Esophagus squamous epithelium (tissue), 5 donors: ENCODE results near the gene MTHFD2L. TPM values are rescaled to one million over a fixed set of nuclear protein-coding genes. Genes with fewer than 3 reads are reported as not detected.

Experiments used
- DNase-seq: peaks from one replicate; lab custom pipeline; 2025; lab: John Stamatoyannopoulos, UW
- H3K27ac ChIP-seq, 4 donors: fragments of 200-600 bp; sonication (generic); one replicate each; pipeline ENCODE4 v1.5.1; 2016 to 2019; ENCODE audit warnings: mild to moderate bottlenecking in 1 of 4
- H3K27me3 ChIP-seq, 4 donors: fragments of 200-600 bp; sonication (generic); 1 replicate in 3 of 4; 2 replicates in 1 of 4; pipeline versions ENCODE4 v1.5.1 to v1.6.0; 2017 to 2021; ENCODE audit warnings: antibody characterized with exemption in 1 of 4
- H3K36me3 ChIP-seq, 3 donors: fragments of 200-600 bp; sonication (generic); one replicate each; pipeline ENCODE4 v1.5.1; 2016 to 2019
- H3K4me1 ChIP-seq, 3 donors: fragments of 200-600 bp; sonication (generic); one replicate each; pipeline ENCODE4 v1.5.1; 2017 to 2019
- H3K4me3 ChIP-seq, 4 donors: fragments of 200-600 bp; sonication (generic); 1 replicate in 3 of 4; 2 replicates in 1 of 4; pipeline ENCODE4 v1.5.1; 2016 to 2019; ENCODE audit warnings: mild to moderate bottlenecking in 2 of 4, moderate library complexity in 1 of 4
- H3K9me3 ChIP-seq, 3 donors: fragments of 200-600 bp; sonication (generic); one replicate each; pipeline ENCODE4 v1.5.1; 2016 to 2019
- POLR2A ChIP-seq, 4 donors: fragments of 450-650 bp; IDR thresholded peaks; one replicate each; pipeline ENCODE4 v1.6.1; 2017; ENCODE audit warnings: antibody characterized with exemption in 4 of 4, mild to moderate bottlenecking in 4 of 4, moderate library complexity in 3 of 4
- WGBS, 2 donors: methylation state at CpG; one replicate each; pipeline ENCODE4 v1.1.5; 2018; 5-methylcytosine and 5-hydroxymethylcytosine counted together
- intact Hi-C: fragments of 100-400 bp; cut with DNase I; formaldehyde crosslinking; loops from one replicate; pipeline ENCODE4 v1.15.0; 2022
- total RNA-seq, 4 donors: library from RNA; depleted of rRNA; stranded (reverse); fragments of >200 nt; gene quantifications; one replicate each; pipeline ENCODE4 v1.1.0, GENCODE V29; 2016
- TF ChIP-seq, protein P1 (sequence below), 6 experiments: fragments of 450-650 bp in 4 of 6; fragments of 200-600 bp in 2 of 6; sonication (generic) in 2 of 6; IDR thresholded peaks; one replicate each; pipeline ENCODE4 v1.5.1; 2016 to 2019; ENCODE audit warnings: antibody characterized with exemption in 6 of 6, mild to moderate bottlenecking in 4 of 6, moderate library complexity in 4 of 6
- donor health status: DM: yes; HTN: yes; CAD: no.

Gene MTHFD2L
- total RNA-seq, 4 donors from 2014 or later: 9.9 to 22.9 (median 19.1) TPM

DNA sequence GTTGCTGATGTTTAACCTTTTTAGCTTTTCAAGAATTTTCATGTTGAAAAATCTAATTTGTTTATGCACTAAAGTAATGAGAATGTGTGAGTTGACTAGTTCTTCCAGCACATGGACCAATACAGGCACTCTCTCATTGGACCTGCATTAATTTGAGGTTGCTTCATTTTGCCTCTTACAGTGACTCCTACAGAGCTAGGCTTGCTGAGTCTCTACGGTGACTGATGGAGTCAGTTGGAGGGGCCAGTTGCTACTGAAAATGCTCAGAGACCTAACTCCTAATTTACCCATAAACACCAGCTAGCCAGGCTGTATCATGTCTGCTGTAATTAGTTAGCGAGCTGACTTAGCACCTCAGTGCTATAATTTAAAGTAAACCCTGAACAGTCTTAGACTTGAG lies 10.9 kb downstream of the MTHFD2L start:
- 93 to 95% methylated on average over 2 of the region's 2 CpGs for WGBS, 2 donors
- Histone ChIP-seq H3K27me3 (no peaks in the 10 kb centered on the region), H3K4me1 (no peaks in the 10 kb centered on the region), H3K4me3 (no peak overlapping the region), H3K36me3 (peaks cover 0 to 5% (median 0%) of the 10 kb centered on the region in 3 donors), H3K9me3 (no peaks in the 10 kb centered on the region), H3K27ac (no peak overlapping the region)
- TF ChIP-seq POLR2A (IDR thresholded peaks at IDR 0.05): no peak
- TF ChIP-seq, protein P1, sequence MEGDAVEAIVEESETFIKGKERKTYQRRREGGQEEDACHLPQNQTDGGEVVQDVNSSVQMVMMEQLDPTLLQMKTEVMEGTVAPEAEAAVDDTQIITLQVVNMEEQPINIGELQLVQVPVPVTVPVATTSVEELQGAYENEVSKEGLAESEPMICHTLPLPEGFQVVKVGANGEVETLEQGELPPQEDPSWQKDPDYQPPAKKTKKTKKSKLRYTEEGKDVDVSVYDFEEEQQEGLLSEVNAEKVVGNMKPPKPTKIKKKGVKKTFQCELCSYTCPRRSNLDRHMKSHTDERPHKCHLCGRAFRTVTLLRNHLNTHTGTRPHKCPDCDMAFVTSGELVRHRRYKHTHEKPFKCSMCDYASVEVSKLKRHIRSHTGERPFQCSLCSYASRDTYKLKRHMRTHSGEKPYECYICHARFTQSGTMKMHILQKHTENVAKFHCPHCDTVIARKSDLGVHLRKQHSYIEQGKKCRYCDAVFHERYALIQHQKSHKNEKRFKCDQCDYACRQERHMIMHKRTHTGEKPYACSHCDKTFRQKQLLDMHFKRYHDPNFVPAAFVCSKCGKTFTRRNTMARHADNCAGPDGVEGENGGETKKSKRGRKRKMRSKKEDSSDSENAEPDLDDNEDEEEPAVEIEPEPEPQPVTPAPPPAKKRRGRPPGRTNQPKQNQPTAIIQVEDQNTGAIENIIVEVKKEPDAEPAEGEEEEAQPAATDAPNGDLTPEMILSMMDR (IDR thresholded peaks at IDR 0.05): no peak
- intact Hi-C loops: no loop called here
- no peak for DNase-seq

DNA sequence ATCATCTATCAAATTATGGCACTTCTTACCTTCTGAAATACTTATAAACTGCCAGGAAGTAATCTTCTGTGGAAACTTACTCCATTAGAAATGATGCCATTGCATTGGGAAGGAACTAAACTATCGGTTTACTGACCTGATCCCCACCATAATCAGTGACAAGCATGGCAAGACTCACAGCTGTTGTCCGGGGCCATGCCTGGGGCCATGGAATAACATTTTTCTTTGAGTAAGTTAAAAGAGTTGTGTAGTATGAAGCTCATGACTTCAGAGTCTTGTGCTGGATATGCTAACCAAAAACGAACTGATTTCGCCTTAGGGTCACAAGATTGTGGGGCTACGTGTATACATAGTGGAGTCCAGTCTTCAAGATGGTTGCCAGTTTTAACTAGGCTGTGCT lies 15.4 kb downstream of the MTHFD2L start:
- no peaks in the 10 kb centered on the region for H3K27me3 ChIP-seq
- WGBS, 2 donors: 84 to 87% methylated on average over 5 of the region's 5 CpGs
- peaks cover 0 to under 1% (median 0%) of the 10 kb centered on the region in 3 donors for H3K4me1 ChIP-seq
- H3K9me3 ChIP-seq: no peaks in the 10 kb centered on the region
- intact Hi-C loops: no loop called here
- H3K36me3 ChIP-seq: no peaks in the 10 kb centered on the region
- no peak for TF ChIP-seq POLR2A (IDR thresholded peaks at IDR 0.05)
- TF ChIP-seq, protein P1 (IDR thresholded peaks at IDR 0.05): no peak
- no peak overlapping the region for H3K27ac ChIP-seq
- H3K4me3 ChIP-seq: no peak overlapping the region
- DNase-seq: no peak

DNA sequence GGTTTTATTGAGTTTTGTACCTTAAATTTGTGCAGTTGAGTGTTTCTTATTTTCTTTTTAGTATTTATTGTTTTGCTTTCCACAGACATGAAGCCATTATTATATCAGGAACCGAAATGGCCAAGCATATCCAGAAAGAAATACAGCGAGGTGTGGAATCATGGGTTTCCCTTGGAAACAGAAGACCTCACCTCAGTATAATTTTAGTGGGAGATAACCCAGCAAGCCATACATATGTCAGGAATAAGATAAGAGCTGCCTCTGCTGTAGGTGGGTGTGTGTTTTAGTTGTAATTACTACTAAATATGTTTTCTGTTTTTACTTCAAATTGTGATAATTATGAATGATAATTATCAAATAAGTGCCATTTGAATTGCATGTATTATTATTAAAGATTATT lies 16.5 kb downstream of the MTHFD2L start:
- WGBS, 2 donors: 91 to 94% methylated on average over 2 of the region's 2 CpGs

DNA sequence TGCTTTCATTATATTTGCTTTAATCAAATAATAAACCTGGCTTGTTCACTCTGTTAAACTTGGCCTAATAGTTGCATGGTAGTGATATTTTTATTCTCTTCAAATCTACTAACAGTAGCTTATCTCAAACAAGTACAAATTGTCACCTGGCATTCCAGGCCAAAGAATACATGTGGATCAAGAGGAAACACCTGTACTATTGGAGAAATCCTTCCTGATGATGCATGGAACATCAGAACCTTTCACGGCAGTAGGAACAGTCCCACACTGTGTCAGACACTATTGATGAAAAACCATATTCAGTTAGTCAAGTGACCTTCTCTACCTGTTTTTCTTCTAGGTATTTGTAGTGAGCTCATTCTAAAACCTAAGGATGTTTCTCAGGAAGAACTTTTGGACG lies 17.0 kb downstream of the MTHFD2L start:
- intact Hi-C loops: no loop called here
- no peaks in the 10 kb centered on the region for H3K27me3 ChIP-seq
- H3K9me3 ChIP-seq: no peaks in the 10 kb centered on the region
- H3K36me3 ChIP-seq: no peaks in the 10 kb centered on the region
- H3K27ac ChIP-seq: no peak overlapping the region
- WGBS, 2 donors: 94 to 100% methylated on average over 2 of the region's 2 CpGs
- DNase-seq: no peak
- H3K4me3 ChIP-seq: no peak overlapping the region
- peaks cover 0 to 11% (median 0%) of the 10 kb centered on the region in 3 donors for H3K4me1 ChIP-seq
- TF ChIP-seq, protein P1 (IDR thresholded peaks at IDR 0.05): no peak
- no peak for TF ChIP-seq POLR2A (IDR thresholded peaks at IDR 0.05)

More for the DNA sequence above, 16.5 kb downstream of the MTHFD2L start:
- intact Hi-C loops: no loop called here
- Histone ChIP-seq H3K9me3 (no peaks in the 10 kb centered on the region), H3K27me3 (no peaks in the 10 kb centered on the region), H3K36me3 (no peaks in the 10 kb centered on the region), H3K4me3 (no peak overlapping the region), H3K27ac (no peak overlapping the region), H3K4me1 (peaks cover 0 to 11% (median 0%) of the 10 kb centered on the region in 3 donors)
- TF ChIP-seq POLR2A (IDR thresholded peaks at IDR 0.05): no peak
- TF ChIP-seq, protein P1 (IDR thresholded peaks at IDR 0.05): no peak
- DNase-seq: no peak

DNA sequence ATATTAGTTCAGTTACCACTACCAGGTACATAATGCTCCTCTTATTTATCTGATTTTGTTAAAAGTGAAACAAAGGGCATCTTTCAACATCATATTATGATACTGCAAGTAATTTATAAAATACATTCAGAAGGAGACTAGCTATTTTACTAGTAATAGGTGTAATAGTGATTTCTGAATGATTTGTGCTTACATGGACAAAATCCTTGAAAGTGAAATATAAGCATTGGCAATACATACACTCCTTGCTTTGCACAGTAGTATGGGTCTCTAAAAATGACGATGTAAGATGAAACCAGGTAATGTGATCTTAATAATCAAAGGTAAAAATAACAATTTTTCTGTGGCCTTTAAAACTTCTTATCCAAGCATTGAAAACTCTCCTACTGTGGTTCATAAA lies 17.5 kb downstream of the MTHFD2L start:
- no peak for DNase-seq
- 86 to 94% methylated on average over 1 of the region's 1 CpG for WGBS, 2 donors
- TF ChIP-seq POLR2A (IDR thresholded peaks at IDR 0.05): no peak
- TF ChIP-seq, protein P1 (IDR thresholded peaks at IDR 0.05): no peak
- Histone ChIP-seq H3K9me3 (no peaks in the 10 kb centered on the region), H3K4me3 (no peak overlapping the region), H3K27ac (no peak overlapping the region), H3K36me3 (no peaks in the 10 kb centered on the region), H3K27me3 (no peaks in the 10 kb centered on the region), H3K4me1 (peaks cover 0 to 11% (median 0%) of the 10 kb centered on the region in 3 donors)
- intact Hi-C loops: no loop called here
